DND-41 (cell line): ENCODE results near the gene EGFL7.

Source experiments
- EZH2 ChIP-seq: IDR thresholded peaks from 3 replicates; pipeline ENCODE4 v1.6.1; 2012; ENCODE audit warnings: borderline replicate concordance, low read depth, mild to moderate bottlenecking, moderate library complexity, low read length, inconsistent platforms; ENCODE audit not compliant: severe bottlenecking
- TF ChIP-seq, protein P1 (sequence below): IDR thresholded peaks from 2 replicates; pipeline ENCODE4 v1.5.1; 2012; ENCODE audit warnings: borderline replicate concordance, low read length, moderate library complexity, mild to moderate bottlenecking; ENCODE audit not compliant: poor library complexity, severe bottlenecking; ENCODE audit errors: extremely low read depth

DNA sequence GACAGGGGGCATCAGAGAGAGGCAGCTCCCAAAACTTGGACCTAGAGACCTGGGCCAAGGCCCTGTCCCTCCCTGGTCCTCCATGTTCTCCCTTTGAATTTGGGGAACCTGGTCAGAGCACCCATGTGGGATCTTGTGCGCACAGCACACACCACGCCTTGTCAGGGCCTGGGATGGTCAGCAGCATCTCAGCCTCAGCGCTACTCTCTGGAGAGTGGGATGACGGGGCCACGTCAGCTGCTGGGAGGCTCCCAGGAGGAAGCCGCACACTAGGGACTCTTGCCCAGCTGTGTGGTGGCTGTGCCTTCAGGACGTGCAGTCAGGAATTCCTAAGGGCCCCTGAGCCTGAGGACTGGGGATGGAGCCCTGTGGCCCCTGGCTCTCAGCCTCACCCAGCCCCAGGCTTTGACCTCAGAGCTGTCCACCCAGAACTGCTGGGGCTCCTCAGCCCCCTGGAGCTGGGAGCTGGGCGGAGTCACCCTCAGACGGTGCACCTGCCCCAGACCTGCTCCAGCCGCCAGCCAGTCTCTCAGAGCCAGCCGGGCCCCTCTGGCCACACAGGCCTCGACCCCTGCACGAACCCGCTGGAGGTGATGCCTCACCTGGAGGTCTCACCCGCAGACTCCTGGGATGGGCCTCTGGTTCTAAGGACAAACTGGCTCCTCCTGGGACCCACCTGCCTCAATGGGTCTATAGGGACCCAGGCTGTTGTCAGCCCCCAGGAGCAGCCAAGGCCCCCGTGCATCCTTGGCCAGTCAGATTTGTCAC lies 38.3 kb upstream of the EGFL7 start:
- TF ChIP-seq, protein P1, sequence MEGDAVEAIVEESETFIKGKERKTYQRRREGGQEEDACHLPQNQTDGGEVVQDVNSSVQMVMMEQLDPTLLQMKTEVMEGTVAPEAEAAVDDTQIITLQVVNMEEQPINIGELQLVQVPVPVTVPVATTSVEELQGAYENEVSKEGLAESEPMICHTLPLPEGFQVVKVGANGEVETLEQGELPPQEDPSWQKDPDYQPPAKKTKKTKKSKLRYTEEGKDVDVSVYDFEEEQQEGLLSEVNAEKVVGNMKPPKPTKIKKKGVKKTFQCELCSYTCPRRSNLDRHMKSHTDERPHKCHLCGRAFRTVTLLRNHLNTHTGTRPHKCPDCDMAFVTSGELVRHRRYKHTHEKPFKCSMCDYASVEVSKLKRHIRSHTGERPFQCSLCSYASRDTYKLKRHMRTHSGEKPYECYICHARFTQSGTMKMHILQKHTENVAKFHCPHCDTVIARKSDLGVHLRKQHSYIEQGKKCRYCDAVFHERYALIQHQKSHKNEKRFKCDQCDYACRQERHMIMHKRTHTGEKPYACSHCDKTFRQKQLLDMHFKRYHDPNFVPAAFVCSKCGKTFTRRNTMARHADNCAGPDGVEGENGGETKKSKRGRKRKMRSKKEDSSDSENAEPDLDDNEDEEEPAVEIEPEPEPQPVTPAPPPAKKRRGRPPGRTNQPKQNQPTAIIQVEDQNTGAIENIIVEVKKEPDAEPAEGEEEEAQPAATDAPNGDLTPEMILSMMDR, result no peak
- no peak for TF ChIP-seq EZH2
